Ectodermal cell (in vitro differentiated cells): ENCODE results near the gene PARP12.

Experiments
- H3K27ac ChIP-seq: 2 replicates; pipeline ENCODE4 v1.7.0; 2013; ENCODE audit warnings: mild to moderate bottlenecking, low read depth, low read length; ENCODE audit not compliant: insufficient read depth, poor library complexity, severe bottlenecking
- H3K27me3 ChIP-seq: 2 replicates; pipeline ENCODE4 v1.7.0; 2013; ENCODE audit warnings: mild to moderate bottlenecking, low read length; ENCODE audit not compliant: insufficient read depth, control insufficient read depth, poor library complexity, severe bottlenecking
- H3K36me3 ChIP-seq: one replicate; pipeline ENCODE4 v1.7.0; 2013; ENCODE audit warnings: low read length; ENCODE audit not compliant: control insufficient read depth, insufficient read depth
- H3K4me1 ChIP-seq: one replicate; pipeline ENCODE4 v1.7.0; 2013; ENCODE audit warnings: low read length; ENCODE audit not compliant: control insufficient read depth, insufficient read depth
- H3K4me3 ChIP-seq: 2 replicates; pipeline ENCODE4 v1.7.0; 2013; ENCODE audit warnings: low read depth, low read length, control low read depth; ENCODE audit not compliant: insufficient read depth
- H3K9me3 ChIP-seq: 2 replicates; pipeline ENCODE4 v1.7.0; 2013; ENCODE audit warnings: mild to moderate bottlenecking, low read length, moderate library complexity; ENCODE audit not compliant: control insufficient read depth
- WGBS, 2 experiments: methylation state at CpG; one replicate each; pipeline ENCODE4 v1.1.7; 2013; ENCODE audit warnings: missing lambda C conversion rate in 2 of 2; 5-methylcytosine and 5-hydroxymethylcytosine counted together

Gene PARP12

GRCh38 chr7:140051820-140052219 is 10.9 kb downstream of the PARP12 start:
- H3K4me1 ChIP-seq: no peaks in the 10 kb centered on the region
- no peaks in the 10 kb centered on the region for H3K9me3 ChIP-seq
- H3K27ac ChIP-seq: no peak overlapping the region
- no peaks in the 10 kb centered on the region for H3K27me3 ChIP-seq
- no peaks in the 10 kb centered on the region for H3K36me3 ChIP-seq
- H3K4me3 ChIP-seq: no peak overlapping the region

- no peaks in the 10 kb centered on the region for H3K27me3 ChIP-seq
- no peaks in the 10 kb centered on the region for H3K9me3 ChIP-seq
- no peaks in the 10 kb centered on the region for H3K36me3 ChIP-seq
- no peak overlapping the region for H3K4me3 ChIP-seq
- no peaks in the 10 kb centered on the region for H3K4me1 ChIP-seq
- 84 to 90% methylated on average over 3 of the region's 3 CpGs for WGBS, 2 experiments
- H3K27ac ChIP-seq: no peak overlapping the region
Measured at GRCh38 chr7:140050100-140050499, 12.7 kb downstream of the PARP12 start.

- no peaks in the 10 kb centered on the region for H3K9me3 ChIP-seq
- no peaks in the 10 kb centered on the region for H3K4me1 ChIP-seq
- no peaks in the 10 kb centered on the region for H3K36me3 ChIP-seq
- 83 to 92% methylated on average over 5 of the region's 5 CpGs for WGBS, 2 experiments
- no peak overlapping the region for H3K4me3 ChIP-seq
- no peaks in the 10 kb centered on the region for H3K27me3 ChIP-seq
- no peak overlapping the region for H3K27ac ChIP-seq
Measured at GRCh38 chr7:140049339-140050024, 13.3 kb downstream of the PARP12 start.

- no peaks in the 10 kb centered on the region for H3K36me3 ChIP-seq
- 83 to 89% methylated on average over 1 of the region's 1 CpG for WGBS, 2 experiments
- H3K4me3 ChIP-seq: no peak overlapping the region
- no peaks in the 10 kb centered on the region for H3K9me3 ChIP-seq
- no peaks in the 10 kb centered on the region for H3K4me1 ChIP-seq
- no peak overlapping the region for H3K27ac ChIP-seq
- no peaks in the 10 kb centered on the region for H3K27me3 ChIP-seq
Measured at GRCh38 chr7:140048989-140049338, 13.8 kb downstream of the PARP12 start.

- WGBS, 2 experiments: 89 to 90% methylated on average over 2 to 4 of the region's 4 CpGs
- H3K27me3 ChIP-seq: no peaks in the 10 kb centered on the region
Measured at GRCh38 chr7:140048138-140048537, 14.6 kb downstream of the PARP12 start.

GRCh38 chr7:140047197-140047596 is 15.6 kb downstream of the PARP12 start:
- H3K27ac ChIP-seq: no peak overlapping the region
- no peaks in the 10 kb centered on the region for H3K4me1 ChIP-seq
- WGBS, 2 experiments: 96% methylated on average over 3 of the region's 3 CpGs
- H3K9me3 ChIP-seq: no peaks in the 10 kb centered on the region
- H3K27me3 ChIP-seq: no peaks in the 10 kb centered on the region
- no peak overlapping the region for H3K4me3 ChIP-seq
- H3K36me3 ChIP-seq: no peaks in the 10 kb centered on the region

More at GRCh38 chr7:140048138-140048537, 14.6 kb downstream of the PARP12 start:
- Histone ChIP-seq H3K4me3 (no peak overlapping the region), H3K27ac (no peak overlapping the region), H3K9me3 (no peaks in the 10 kb centered on the region), H3K4me1 (no peaks in the 10 kb centered on the region), H3K36me3 (no peaks in the 10 kb centered on the region)

GRCh38 chr7:140045697-140046096 is 17.1 kb downstream of the PARP12 start:
- Histone ChIP-seq H3K27me3 (no peaks in the 10 kb centered on the region), H3K4me1 (no peaks in the 10 kb centered on the region), H3K9me3 (no peaks in the 10 kb centered on the region), H3K27ac (no peak overlapping the region), H3K36me3 (no peaks in the 10 kb centered on the region), H3K4me3 (no peak overlapping the region)
- 90 to 94% methylated on average over 6 of the region's 6 CpGs for WGBS, 2 experiments

GRCh38 chr7:140044251-140044650 is 18.5 kb downstream of the PARP12 start:
- Histone ChIP-seq H3K4me3 (no peak overlapping the region), H3K27ac (no peak overlapping the region), H3K36me3 (no peaks in the 10 kb centered on the region), H3K27me3 (no peaks in the 10 kb centered on the region), H3K9me3 (no peaks in the 10 kb centered on the region), H3K4me1 (no peaks in the 10 kb centered on the region)
- WGBS, 2 experiments: 93 to 96% methylated on average over 6 of the region's 6 CpGs

GRCh38 chr7:140042386-140042670 is 20.4 kb downstream of the PARP12 start:
- H3K27ac ChIP-seq: no peak overlapping the region
- no peaks in the 10 kb centered on the region for H3K27me3 ChIP-seq
- 95 to 96% methylated on average over 10 of the region's 10 CpGs for WGBS, 2 experiments
- no peaks in the 10 kb centered on the region for H3K36me3 ChIP-seq
- no peaks in the 10 kb centered on the region for H3K4me1 ChIP-seq
- H3K9me3 ChIP-seq: no peaks in the 10 kb centered on the region
- no peak overlapping the region for H3K4me3 ChIP-seq

- H3K27me3 ChIP-seq: no peaks in the 10 kb centered on the region
- no peak overlapping the region for H3K27ac ChIP-seq
- no peak overlapping the region for H3K4me3 ChIP-seq
- no peaks in the 10 kb centered on the region for H3K9me3 ChIP-seq
- H3K36me3 ChIP-seq: no peaks in the 10 kb centered on the region
- WGBS, 2 experiments: 94 to 95% methylated on average over 12 of the region's 12 CpGs
- H3K4me1 ChIP-seq: no peaks in the 10 kb centered on the region
Measured at GRCh38 chr7:140041659-140042385, 20.9 kb downstream of the PARP12 start.
